ENCODE data around the gene SLC66A1. TPM values are rescaled to one million over a fixed set of nuclear protein-coding genes. Genes with fewer than 3 reads are reported as not detected.

SLC66A1 gene
- total RNA-seq, 1 experiment from 2014 or later: 22.5 TPM

DNA sequence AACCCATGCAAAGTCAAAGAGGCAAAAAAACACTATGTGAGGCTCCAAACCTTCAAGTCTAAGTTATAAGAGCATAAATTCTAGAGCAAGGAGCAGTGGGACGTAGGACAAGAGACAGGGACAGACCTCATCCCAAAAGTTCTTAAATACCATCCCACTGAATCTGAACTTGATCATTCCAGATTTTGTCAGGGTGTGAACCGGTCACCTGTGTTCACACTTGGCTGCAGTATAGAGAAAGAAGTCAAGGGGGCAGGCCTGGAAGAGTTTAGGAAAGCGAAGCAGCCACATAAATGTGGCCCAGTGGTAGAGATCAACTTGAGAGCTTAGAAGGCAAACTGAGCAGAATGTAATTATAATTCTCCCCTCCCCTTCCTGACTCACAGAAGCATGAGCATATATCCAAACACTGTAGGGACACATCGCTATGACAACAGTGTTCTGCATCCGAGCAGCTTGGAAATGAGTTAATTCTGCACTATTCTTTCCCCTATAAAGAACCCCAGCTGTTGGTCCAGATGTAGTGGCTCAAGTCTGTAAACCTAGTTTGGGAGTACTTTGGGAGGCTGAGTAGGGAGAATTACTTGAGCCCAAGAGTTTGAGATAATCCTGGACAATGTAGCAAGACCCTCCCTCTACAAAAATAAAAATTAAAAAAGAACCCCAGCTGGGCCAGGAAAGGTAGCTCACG is 2.9 kb upstream of the SLC66A1 start:
- TF ChIP-seq, protein P1, sequence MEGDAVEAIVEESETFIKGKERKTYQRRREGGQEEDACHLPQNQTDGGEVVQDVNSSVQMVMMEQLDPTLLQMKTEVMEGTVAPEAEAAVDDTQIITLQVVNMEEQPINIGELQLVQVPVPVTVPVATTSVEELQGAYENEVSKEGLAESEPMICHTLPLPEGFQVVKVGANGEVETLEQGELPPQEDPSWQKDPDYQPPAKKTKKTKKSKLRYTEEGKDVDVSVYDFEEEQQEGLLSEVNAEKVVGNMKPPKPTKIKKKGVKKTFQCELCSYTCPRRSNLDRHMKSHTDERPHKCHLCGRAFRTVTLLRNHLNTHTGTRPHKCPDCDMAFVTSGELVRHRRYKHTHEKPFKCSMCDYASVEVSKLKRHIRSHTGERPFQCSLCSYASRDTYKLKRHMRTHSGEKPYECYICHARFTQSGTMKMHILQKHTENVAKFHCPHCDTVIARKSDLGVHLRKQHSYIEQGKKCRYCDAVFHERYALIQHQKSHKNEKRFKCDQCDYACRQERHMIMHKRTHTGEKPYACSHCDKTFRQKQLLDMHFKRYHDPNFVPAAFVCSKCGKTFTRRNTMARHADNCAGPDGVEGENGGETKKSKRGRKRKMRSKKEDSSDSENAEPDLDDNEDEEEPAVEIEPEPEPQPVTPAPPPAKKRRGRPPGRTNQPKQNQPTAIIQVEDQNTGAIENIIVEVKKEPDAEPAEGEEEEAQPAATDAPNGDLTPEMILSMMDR (conservative IDR thresholded peaks at IDR 0.05): no peak
- Histone ChIP-seq H2BK12ac (ENCODE audit: insufficient read length, low read depth, low read length) (no peak overlapping the region), H3K4me2 (ENCODE audit: insufficient read depth, insufficient read length, low read length) (no peak overlapping the region), H3K27ac (ENCODE audit: insufficient read length, low read depth, low read length) (no peak overlapping the region), H4K91ac (ENCODE audit: insufficient read length, low read depth, low read length) (no peak overlapping the region), H2BK5ac (ENCODE audit: insufficient read length, low read length) (no peak overlapping the region), H3K79me1 (ENCODE audit: insufficient read depth, low read depth, low read length, poor library complexity, severe bottlenecking) (no peaks in the 10 kb centered on the region), H3K4ac (ENCODE audit: low read depth, low read length) (no peak overlapping the region), H3K79me2 (ENCODE audit: insufficient read depth, low read length) (no peaks in the 10 kb centered on the region), H3K27me3 (ENCODE audit: insufficient read depth, low read length) (no peaks in the 10 kb centered on the region), H4K8ac (replicated peaks; ENCODE audit: insufficient read length, low read depth, low read length) (no peak overlapping the region), H2AFZ (ENCODE audit: low read length) (no peak overlapping the region), H3K14ac (ENCODE audit: insufficient read depth, low read length) (no peak overlapping the region), H3K18ac (ENCODE audit: insufficient read length, low read depth, low read length) (no peak overlapping the region), H3K56ac (ENCODE audit: insufficient read length, low read depth, low read length) (no peak overlapping the region), H2BK120ac (ENCODE audit: low read depth, low read length, poor library complexity, severe bottlenecking) (no peak overlapping the region), H4K5ac (ENCODE audit: insufficient read length, low read depth, low read length) (no peak overlapping the region), H3K4me1 (ENCODE audit: insufficient read depth, low read length) (no peaks in the 10 kb centered on the region), H3K23me2 (ENCODE audit: insufficient read length, low read depth, low read length, poor library complexity, severe bottlenecking) (peaks cover 13% of the 10 kb centered on the region), H2BK15ac (ENCODE audit: low read depth, low read length) (no peak overlapping the region), H3T11ph (ENCODE audit: low read length) (no peak overlapping the region), H2AK5ac (ENCODE audit: insufficient read length, low read length) (no peak overlapping the region), H4K20me1 (ENCODE audit: control insufficient read depth, insufficient read depth, insufficient read length) (no peaks in the 10 kb centered on the region), H3K9me3 (ENCODE audit: control insufficient read depth, low read depth, low read length) (no peaks in the 10 kb centered on the region), H3K9ac (ENCODE audit: extremely low read depth, insufficient read length, low read length) (no peak overlapping the region), H2BK20ac (ENCODE audit: low read depth, low read length, poor library complexity, severe bottlenecking) (no peak overlapping the region), H3K23ac (ENCODE audit: insufficient read length, low read depth, low read length) (no peak overlapping the region)
- Mint-ChIP-seq H3K27ac (no peak overlapping the region; a peak in 2 of 7 replicates), H3K36me3 (ENCODE audit: insufficient read depth in 1 of 3, low read depth in 3 of 3) (peaks cover 16 to 46% (median 41%) of the 10 kb centered on the region in 3 experiments), H3K9me3 (no peaks in the 10 kb centered on the region), H3K4me3 (no peak overlapping the region), H3K4me1 (peaks cover 17 to 19% of the 10 kb centered on the region in 2 experiments), H3K27me3 (ENCODE audit: low read depth) (no peaks in the 10 kb centered on the region; the same call in 1 of the 2 replicates)
- DNase-seq: no peak
- no CpG with 5 or more reads among the region's 6 CpGs for WGBS (ENCODE audit: extremely low coverage, insufficient read length, low lambda C conversion rate)
